ENCODE results near the gene ATXN1.

GRCh38 chr6:16437095-16437494 lies 324.2 kb downstream of the ATXN1 start:
- TF ChIP-seq CTCF (IDR thresholded peaks at IDR 0.05; ENCODE audit: low read depth, low read length) = no peak
- no peak for TF ChIP-seq EZH2phosphoT487 (IDR thresholded peaks at IDR 0.05; ENCODE audit: low read depth)
